Neural progenitor cell (in vitro differentiated cells): ENCODE results near the gene POU6F1. TPM values are rescaled to one million over a fixed set of nuclear protein-coding genes. Genes with fewer than 3 reads are reported as not detected.

ENCODE experiments used
- DNase-seq: peaks from one replicate; pipeline ENCODE4 v3.0.0-alpha.2; 2016; ENCODE audit warnings: low spot score
- H2AFZ ChIP-seq: fragments of 200-600 bp; sonication (generic); replicated peaks from 2 replicates; pipeline ENCODE4 v1.6.1; 2016; ENCODE audit warnings: antibody characterized with exemption
- H3F3A ChIP-seq: fragments of 200-600 bp; sonication (generic); 2 replicates; pipeline ENCODE4 v1.6.1; 2016; ENCODE audit warnings: antibody characterized with exemption, low read depth
- H3K27ac ChIP-seq: fragments of 200-600 bp; sonication (generic); 2 replicates; pipeline ENCODE4 v1.5.1; 2016; ENCODE audit warnings: mild to moderate bottlenecking
- H3K27me3 ChIP-seq: fragments of 200-600 bp; sonication (generic); 2 replicates; pipeline ENCODE4 v1.6.1; 2016; ENCODE audit warnings: mild to moderate bottlenecking, moderate library complexity
- H3K36me3 ChIP-seq: fragments of 200-600 bp; sonication (generic); 2 replicates; pipeline ENCODE4 v1.5.1; 2016
- H3K4me1 ChIP-seq: fragments of 200-600 bp; sonication (generic); 2 replicates; pipeline ENCODE4 v1.6.1; 2016; ENCODE audit warnings: mixed run types
- H3K4me2 ChIP-seq: fragments of 200-600 bp; sonication (generic); 2 replicates; pipeline ENCODE4 v1.6.1; 2016
- H3K4me3 ChIP-seq: fragments of 200-600 bp; sonication (generic); 2 replicates; pipeline ENCODE4 v1.5.1; 2016
- H3K79me2 ChIP-seq: fragments of 200-600 bp; sonication (generic); 2 replicates; pipeline ENCODE4 v1.6.1; 2016; ENCODE audit warnings: low read depth
- H3K9ac ChIP-seq: fragments of 200-600 bp; sonication (generic); 2 replicates; pipeline ENCODE4 v1.6.1; 2016
- H3K9me3 ChIP-seq: fragments of 200-600 bp; sonication (generic); 2 replicates; pipeline ENCODE4 v1.5.1; 2016; ENCODE audit warnings: low read depth
- H4K20me1 ChIP-seq: fragments of 200-600 bp; sonication (generic); 2 replicates; pipeline ENCODE4 v1.6.1; 2016; ENCODE audit warnings: low read depth
- H3K27ac Mint-ChIP-seq: 3 replicates; pipeline ENCODE4 v1.8.0; 2021; ENCODE audit warnings: mixed read lengths
- H3K27me3 Mint-ChIP-seq: 2 replicates; pipeline ENCODE4 v1.8.0; 2022; ENCODE audit warnings: low read depth, mild to moderate bottlenecking, inconsistent platforms, moderate library complexity, mixed read lengths; ENCODE audit not compliant: insufficient read depth
- H3K36me3 Mint-ChIP-seq: 3 replicates; pipeline ENCODE4 v1.8.0; 2021; ENCODE audit warnings: mixed read lengths
- H3K4me1 Mint-ChIP-seq: 3 replicates; pipeline ENCODE4 v1.8.0; 2021; ENCODE audit warnings: mixed read lengths
- H3K4me3 Mint-ChIP-seq: 3 replicates; pipeline ENCODE4 v1.8.0; 2021; ENCODE audit warnings: mild to moderate bottlenecking, moderate library complexity, mixed read lengths
- H3K9me3 Mint-ChIP-seq: 3 replicates; pipeline ENCODE4 v1.8.0; 2020; ENCODE audit warnings: mixed read lengths
- CTCF ChIP-seq: fragments of 200-600 bp; sonication (generic); IDR thresholded peaks from 2 replicates; pipeline ENCODE4 v1.5.1; 2017; ENCODE audit warnings: antibody characterized with exemption, mild to moderate bottlenecking
- EZH2 ChIP-seq: fragments of 200-600 bp; sonication (generic); IDR thresholded peaks from 2 replicates; pipeline ENCODE4 v1.6.1; 2017; ENCODE audit warnings: antibody characterized with exemption, mild to moderate bottlenecking, moderate library complexity
- EZH2phosphoT487 ChIP-seq: fragments of 200-600 bp; sonication (generic); IDR thresholded peaks from 2 replicates; pipeline ENCODE4 v1.6.1; 2017; ENCODE audit warnings: antibody characterized with exemption
- total RNA-seq: library from RNA; depleted of rRNA; stranded (reverse); fragments of >200 nt; gene quantifications from 2 replicates; pipeline ENCODE4 v1.2.3, GENCODE V29; 2015; ENCODE audit warnings: low replicate concordance

POU6F1 gene
- total RNA-seq, 1 donor from 2014 or later = 1.6 TPM

DNA sequence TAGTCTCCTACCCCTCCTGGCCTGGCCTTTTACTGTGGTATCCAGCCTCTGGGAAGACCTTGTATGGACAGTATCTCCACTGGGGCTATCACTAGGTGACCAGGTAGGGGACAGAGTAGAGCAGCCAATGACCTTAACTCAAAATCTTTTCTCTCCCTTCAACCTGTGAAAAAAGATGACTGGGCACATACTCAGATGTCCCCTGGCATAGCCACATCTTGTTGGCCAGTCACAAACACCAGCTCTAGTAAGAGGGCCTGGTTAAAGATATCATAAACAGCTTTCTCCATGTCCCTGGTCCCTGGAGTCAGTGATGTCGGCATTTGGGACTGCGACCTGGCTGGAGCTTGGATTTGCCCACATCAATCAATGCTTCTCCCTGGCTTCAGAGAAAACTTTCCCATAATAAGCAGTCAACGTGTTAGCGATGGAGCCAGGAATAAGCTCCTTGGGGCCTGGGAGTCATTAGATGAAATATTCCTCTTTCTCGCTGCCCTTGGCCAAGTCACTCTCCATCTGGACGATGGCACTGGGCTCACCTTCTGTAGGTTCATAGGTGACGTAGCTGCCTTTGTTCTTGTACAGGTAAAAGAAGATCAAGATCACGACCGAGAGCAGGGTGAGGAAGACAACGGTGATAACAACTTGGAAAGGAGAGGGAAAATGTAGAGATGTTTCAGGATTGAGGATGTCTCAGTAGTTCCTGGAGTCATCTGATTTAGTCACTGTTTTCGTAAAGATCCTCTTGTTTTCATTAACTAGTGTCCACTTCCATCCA is 27.8 kb upstream of the POU6F1 start:
- peaks cover 17% of the 10 kb centered on the region for H3K36me3 Mint-ChIP-seq

GRCh38 chr12:51244269-51244668 is 26.4 kb upstream of the POU6F1 start:
- no peak for DNase-seq
- H3K9me3 ChIP-seq = no peaks in the 10 kb centered on the region
- H3K36me3 ChIP-seq = peaks cover 4% of the 10 kb centered on the region
- no peaks in the 10 kb centered on the region for H4K20me1 ChIP-seq
- no peak overlapping the region for H2AFZ ChIP-seq
- H3F3A ChIP-seq = peaks cover 8% of the 10 kb centered on the region
- H3K79me2 ChIP-seq = peaks cover 11% of the 10 kb centered on the region
- H3K4me1 ChIP-seq = peaks cover 11% of the 10 kb centered on the region
- H3K27me3 ChIP-seq = no peaks in the 10 kb centered on the region
- no peak for TF ChIP-seq CTCF
- no peak overlapping the region for H3K4me3 ChIP-seq
- no peak overlapping the region for H3K9ac ChIP-seq
- peaks cover 21% of the 10 kb centered on the region for H3K4me1 Mint-ChIP-seq
- no peak overlapping the region for H3K27ac ChIP-seq
- no peak overlapping the region for H3K4me2 ChIP-seq
- H3K27me3 Mint-ChIP-seq = peaks cover 3% of the 10 kb centered on the region
- no peak overlapping the region for H3K27ac Mint-ChIP-seq
- no peak overlapping the region for H3K4me3 Mint-ChIP-seq
- H3K9me3 Mint-ChIP-seq = no peaks in the 10 kb centered on the region
- peaks cover 17% of the 10 kb centered on the region for H3K36me3 Mint-ChIP-seq

More for the DNA sequence above, 27.8 kb upstream of the POU6F1 start:
- Histone ChIP-seq H3K4me3 (no peak overlapping the region), H3K9ac (no peak overlapping the region), H3K4me1 (peaks cover 11% of the 10 kb centered on the region), H3K79me2 (no peaks in the 10 kb centered on the region), H3K36me3 (peaks cover 4% of the 10 kb centered on the region), H3K27me3 (no peaks in the 10 kb centered on the region), H3K9me3 (no peaks in the 10 kb centered on the region), H3F3A (peaks cover 8% of the 10 kb centered on the region), H2AFZ (no peak overlapping the region), H3K27ac (no peak overlapping the region), H4K20me1 (no peaks in the 10 kb centered on the region), H3K4me2 (no peak overlapping the region)
- Mint-ChIP-seq H3K4me1 (peaks cover 14% of the 10 kb centered on the region), H3K9me3 (no peaks in the 10 kb centered on the region), H3K27me3 (peaks cover 4% of the 10 kb centered on the region), H3K4me3 (no peak overlapping the region), H3K27ac (peak overlapping the region; percentile 14)
- TF ChIP-seq EZH2phosphoT487 (no peak), EZH2 (no peak), CTCF (no peak)
- no peak for DNase-seq

GRCh38 chr12:51242876-51243275 is 25.0 kb upstream of the POU6F1 start:
- no peak overlapping the region for H3K27ac Mint-ChIP-seq
- peaks cover 17% of the 10 kb centered on the region for H3K36me3 Mint-ChIP-seq
- Histone ChIP-seq H3K9ac (no peak overlapping the region), H3K36me3 (peaks cover 4% of the 10 kb centered on the region), H3K27ac (no peak overlapping the region), H3K4me3 (no peak overlapping the region), H3K4me1 (peaks cover 14% of the 10 kb centered on the region), H4K20me1 (no peaks in the 10 kb centered on the region), H3K4me2 (no peak overlapping the region), H3K27me3 (no peaks in the 10 kb centered on the region), H3K9me3 (no peaks in the 10 kb centered on the region), H2AFZ (no peak overlapping the region), H3F3A (peaks cover 17% of the 10 kb centered on the region), H3K79me2 (peaks cover 12% of the 10 kb centered on the region)
- peaks cover 25% of the 10 kb centered on the region for H3K4me1 Mint-ChIP-seq
- H3K4me3 Mint-ChIP-seq = no peak overlapping the region
- no peak for DNase-seq
- no peaks in the 10 kb centered on the region for H3K9me3 Mint-ChIP-seq
- TF ChIP-seq EZH2 (no peak), EZH2phosphoT487 (no peak), CTCF (no peak)
- no peaks in the 10 kb centered on the region for H3K27me3 Mint-ChIP-seq
